ENCODE results near the gene KIAA0930.

GRCh38 chr22:45240810-45241631, at the start of gene KIAA0930:
- TF ChIP-seq EZH2 (IDR thresholded peaks at IDR 0.05; ENCODE audit: low read depth, unreplicated experiment) (no peak), CTCF (conservative IDR thresholded peaks at IDR 0.05; ENCODE audit: low read depth in 2 of 2) (no peak), POLR2AphosphoS5 (IDR thresholded peaks at IDR 0.05; ENCODE audit: low read depth) (no peak; the same call in none of the 2 replicates), EZH2phosphoT487 (IDR thresholded peaks at IDR 0.05; ENCODE audit: unreplicated experiment) (no peak), CREB1 (CRISPR knock-in tag; IDR thresholded peaks at IDR 0.05; ENCODE audit: low read depth) (no peak), NANOG (IDR thresholded peaks at IDR 0.05; ENCODE audit: borderline replicate concordance) (no peak), REST (IDR thresholded peaks at IDR 0.05; ENCODE audit: unreplicated experiment) (no peak), ZNF114 (CRISPR knock-in tag; IDR thresholded peaks at IDR 0.05) (no peak), JUNB (IDR thresholded peaks at IDR 0.05; ENCODE audit: unreplicated experiment) (no peak), ZNF331 (CRISPR knock-in tag; IDR thresholded peaks at IDR 0.05; ENCODE audit: low read depth) (no peak), ZNF462 (CRISPR knock-in tag; IDR thresholded peaks at IDR 0.05) (no peak), STAT1 (IDR thresholded peaks at IDR 0.05; ENCODE audit: unreplicated experiment) (no peak)

All from GM23338 (cell line).